OCI-LY7 (cell line): ENCODE measurements around the gene CHRNG.

ENCODE experiments used
- CTCF ChIP-seq: fragments of 200-600 bp; sonication (generic); conservative IDR thresholded peaks from 2 replicates; pipeline ENCODE4 v1.5.1; 2014; ENCODE audit warnings: mild to moderate bottlenecking, antibody characterized with exemption, low read length, moderate library complexity, mixed read lengths
- EZH2phosphoT487 ChIP-seq: fragments of 200-600 bp; sonication (generic); IDR thresholded peaks from 2 replicates; pipeline ENCODE4 v1.6.1; 2018; ENCODE audit warnings: low read depth, borderline replicate concordance, mild to moderate bottlenecking, mixed run types, antibody characterized with exemption, low read length, moderate library complexity, mixed read lengths

DNA sequence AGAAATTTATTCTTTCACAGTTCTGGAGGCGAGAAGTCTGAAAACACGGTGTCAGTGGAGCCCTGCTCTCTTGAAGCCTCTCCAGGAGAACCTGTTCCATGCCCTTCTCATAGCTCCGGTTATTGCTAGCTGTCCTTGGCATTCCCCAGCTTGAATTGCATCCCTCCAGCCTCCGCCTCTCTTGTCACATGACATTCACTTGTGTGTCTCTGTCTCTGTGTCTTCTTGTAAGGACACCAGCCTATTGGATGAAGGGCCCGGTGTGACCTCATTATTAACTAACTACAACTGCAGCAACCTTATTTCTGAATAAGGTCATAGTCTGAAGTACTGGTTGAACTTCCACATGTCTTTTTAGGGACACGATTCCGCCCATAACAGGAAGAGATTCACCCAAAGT lies 23.9 kb upstream of the CHRNG start:
- no peak for TF ChIP-seq CTCF
- TF ChIP-seq EZH2phosphoT487 = no peak
